HFFc6 (cell line): ENCODE results near the gene CASKIN1. TPM values are rescaled to one million over a fixed set of nuclear protein-coding genes. Genes with fewer than 3 reads are reported as not detected.

ENCODE experiments used
- DNase-seq: peaks from one replicate; pipeline ENCODE4 v3.0.0-alpha.2; 2018
- H3K27ac Mint-ChIP-seq: 2 replicates; pipeline ENCODE4 v1.8.0; 2020; ENCODE audit warnings: mild to moderate bottlenecking, mixed read lengths
- H3K27me3 Mint-ChIP-seq: 2 replicates; pipeline ENCODE4 v1.8.0; 2021; ENCODE audit warnings: mild to moderate bottlenecking, moderate library complexity, mixed read lengths; ENCODE audit not compliant: insufficient read depth
- H3K36me3 Mint-ChIP-seq: 2 replicates; pipeline ENCODE4 v1.8.0; 2021; ENCODE audit warnings: low read depth, mixed read lengths
- H3K4me1 Mint-ChIP-seq: 2 replicates; pipeline ENCODE4 v1.8.0; 2020; ENCODE audit warnings: low read depth, mixed read lengths
- H3K4me3 Mint-ChIP-seq: 2 replicates; pipeline ENCODE4 v1.8.0; 2020; ENCODE audit warnings: mild to moderate bottlenecking, moderate library complexity, mixed read lengths
- H3K9me3 Mint-ChIP-seq: 2 replicates; pipeline ENCODE4 v1.8.0; 2020; ENCODE audit warnings: mild to moderate bottlenecking, mixed read lengths
- CTCF ChIP-seq: fragments of 200-600 bp; sonication (generic); IDR thresholded peaks from 2 replicates; pipeline ENCODE4 v1.5.0; 2021; ENCODE audit warnings: antibody characterized with exemption, mild to moderate bottlenecking
- total RNA-seq, 6 experiments: library from RNA; stranded (reverse); fragmentation: NEBNext Ultra II Directional; extraction: Animal tissue kit (Norgen Biotek cat#: 25700); gene quantifications; 2 replicates in 1 of 6; 3 replicates in 5 of 6; pipeline ENCODE4 v1.2.3, GENCODE V29; 2021

The CASKIN1 gene
- total RNA-seq, 6 experiments from 2014 or later: 0.06 to 0.56 (median 0.11) TPM

GRCh38 chr16:2191446-2191706, 5.0 kb downstream of the CASKIN1 start:
- Mint-ChIP-seq H3K4me3 (no peak overlapping the region), H3K27me3 (peaks cover 5% of the 10 kb centered on the region; the same call in 1 of the 2 replicates), H3K27ac (no peak overlapping the region), H3K9me3 (no peaks in the 10 kb centered on the region), H3K36me3 (no peaks in the 10 kb centered on the region), H3K4me1 (no peaks in the 10 kb centered on the region; the same call in 1 of the 2 replicates)
- TF ChIP-seq CTCF: no peak
- DNase-seq: no peak

DNA sequence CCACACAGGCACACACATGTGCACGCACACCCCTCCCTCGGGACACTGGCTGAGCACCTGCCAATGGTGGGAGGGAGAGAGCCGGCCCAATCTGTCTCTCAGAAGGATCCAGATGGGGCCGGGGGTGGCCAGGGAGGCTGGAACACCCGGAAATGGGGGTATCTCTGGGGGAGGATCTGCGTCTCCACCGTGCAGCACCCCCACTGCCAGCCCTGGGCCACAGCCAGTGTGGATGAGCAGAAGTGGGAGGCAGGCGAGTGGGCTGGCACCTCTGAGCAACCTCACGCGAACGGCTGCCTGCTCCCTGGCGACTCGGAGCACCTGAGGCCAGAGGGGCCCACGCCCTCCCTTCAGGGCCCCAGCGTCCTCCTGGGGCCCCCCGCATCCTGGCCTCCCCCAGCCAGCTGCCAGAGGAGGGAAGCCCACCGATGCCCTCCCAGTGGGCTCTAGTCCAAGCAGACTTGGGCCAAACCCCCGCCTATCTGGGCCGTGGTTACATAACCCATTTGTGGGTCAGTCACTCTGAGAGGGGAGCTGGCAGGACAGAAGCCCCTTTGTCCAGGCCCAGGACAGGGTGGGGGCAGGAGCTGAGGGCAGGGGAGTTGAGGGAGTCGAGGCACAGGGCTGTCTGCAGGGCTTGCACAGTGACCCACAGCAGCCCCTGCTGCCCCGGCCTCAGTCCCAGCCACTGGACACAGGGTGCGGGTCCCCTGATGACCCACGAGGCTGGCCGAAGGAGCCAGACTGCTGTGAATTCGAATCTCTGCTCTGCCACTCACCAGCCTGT, 5.6 kb downstream of the CASKIN1 start:
- peaks cover 9% of the 10 kb centered on the region; the same call in 1 of the 2 replicates for H3K27me3 Mint-ChIP-seq
- H3K27ac Mint-ChIP-seq: no peak overlapping the region
- TF ChIP-seq CTCF: no peak
- H3K4me1 Mint-ChIP-seq: no peaks in the 10 kb centered on the region; the same call in 1 of the 2 replicates
- H3K36me3 Mint-ChIP-seq: no peaks in the 10 kb centered on the region
- no peak overlapping the region for H3K4me3 Mint-ChIP-seq
- no peak for DNase-seq
- no peaks in the 10 kb centered on the region for H3K9me3 Mint-ChIP-seq

DNA sequence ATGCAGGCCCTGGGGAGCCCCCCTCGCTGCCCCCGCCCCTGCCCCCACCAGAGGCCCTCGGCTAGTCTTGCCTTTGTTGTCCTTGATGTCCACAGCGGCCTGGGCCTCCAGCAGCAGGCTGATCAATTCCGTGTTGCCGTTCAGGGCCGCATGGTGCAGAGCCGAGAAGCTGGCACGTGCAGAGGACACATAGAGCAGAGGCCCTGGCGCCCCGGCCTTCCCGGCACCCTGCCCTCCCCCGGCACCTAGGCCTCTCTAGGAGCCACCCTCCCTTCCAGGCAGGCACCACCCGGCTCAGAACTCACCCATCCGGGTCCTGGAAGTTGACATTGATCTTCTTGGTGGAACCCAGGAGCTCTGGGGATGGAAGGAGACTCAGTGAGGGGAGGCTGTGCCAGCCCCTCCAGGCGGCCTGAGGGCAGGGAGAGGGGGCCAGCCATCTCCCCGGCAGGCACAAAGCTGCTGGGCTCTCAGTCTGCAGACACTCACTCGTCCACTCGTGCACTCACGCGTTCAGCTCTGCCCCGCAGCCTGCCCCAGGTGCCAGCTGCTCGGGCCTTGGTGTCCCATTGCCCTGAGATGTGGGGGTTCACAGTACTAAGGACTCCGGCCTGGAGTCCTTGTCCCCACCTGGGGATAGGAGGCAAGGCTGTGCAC, 6.3 kb downstream of the CASKIN1 start:
- Mint-ChIP-seq H3K9me3 (no peaks in the 10 kb centered on the region), H3K27ac (no peak overlapping the region), H3K36me3 (no peaks in the 10 kb centered on the region), H3K4me3 (no peak overlapping the region), H3K4me1 (no peaks in the 10 kb centered on the region; the same call in 1 of the 2 replicates), H3K27me3 (peaks cover 6% of the 10 kb centered on the region; the same call in 1 of the 2 replicates)
- no peak for DNase-seq
- TF ChIP-seq CTCF: no peak

GRCh38 chr16:2189252-2189893, 7.0 kb downstream of the CASKIN1 start:
- TF ChIP-seq CTCF: no peak
- H3K4me3 Mint-ChIP-seq: no peak overlapping the region
- no peaks in the 10 kb centered on the region for H3K36me3 Mint-ChIP-seq
- no peak overlapping the region for H3K27ac Mint-ChIP-seq
- H3K4me1 Mint-ChIP-seq: no peaks in the 10 kb centered on the region; the same call in 1 of the 2 replicates
- H3K27me3 Mint-ChIP-seq: peaks cover 4% of the 10 kb centered on the region
- no peak for DNase-seq
- H3K9me3 Mint-ChIP-seq: no peaks in the 10 kb centered on the region

DNA sequence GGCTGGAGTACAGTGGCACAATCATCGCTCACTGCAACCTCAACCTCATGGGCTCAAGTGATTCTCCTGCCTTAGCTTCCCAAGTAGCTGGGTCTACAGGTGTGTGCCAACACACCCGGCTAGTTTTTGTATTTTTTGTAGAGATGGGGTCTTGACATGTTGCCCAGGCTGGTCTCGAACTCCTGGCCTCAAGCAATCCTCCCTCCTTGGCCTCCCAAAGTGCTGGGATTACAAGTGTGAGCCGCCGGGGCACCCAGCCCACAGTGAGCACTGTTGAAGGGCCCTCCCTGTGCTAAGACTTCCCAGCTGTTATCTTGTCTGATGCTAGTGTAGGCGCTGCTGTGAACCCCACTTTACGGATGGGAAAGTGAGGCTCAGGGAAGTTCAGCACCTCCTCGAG, 8.0 kb downstream of the CASKIN1 start:
- Mint-ChIP-seq H3K4me1 (no peaks in the 10 kb centered on the region), H3K9me3 (no peaks in the 10 kb centered on the region), H3K27ac (no peak overlapping the region), H3K27me3 (peaks cover 4% of the 10 kb centered on the region), H3K36me3 (no peaks in the 10 kb centered on the region), H3K4me3 (no peak overlapping the region)
- TF ChIP-seq CTCF: no peak
- no peak for DNase-seq
